GM15510 (cell line): Measurements from ENCODE around the gene METTL15.

ENCODE experiments used
- POLR2A ChIP-seq: IDR thresholded peaks from 3 replicates; pipeline ENCODE4 v1.6.1; 2011; ENCODE audit warnings: borderline replicate concordance; ENCODE audit not compliant: insufficient read length; ENCODE audit errors: extremely low read depth

The METTL15 gene

GRCh38 chr11:28142724-28143123, 34.5 kb downstream of the METTL15 start:
- TF ChIP-seq POLR2A = no peak

GRCh38 chr11:28144808-28145207, 36.6 kb downstream of the METTL15 start:
- no peak for TF ChIP-seq POLR2A

GRCh38 chr11:28146123-28146751, 38.0 kb downstream of the METTL15 start:
- TF ChIP-seq POLR2A = no peak

GRCh38 chr11:28152743-28153142, 44.6 kb downstream of the METTL15 start:
- TF ChIP-seq POLR2A = no peak

- TF ChIP-seq POLR2A = no peak
These were observed 45.4 kb downstream of the METTL15 start for GRCh38 chr11:28153586-28153985.

- no peak for TF ChIP-seq POLR2A
These were observed 60.5 kb downstream of the METTL15 start for GRCh38 chr11:28168718-28169117.

GRCh38 chr11:28169816-28170215, 61.6 kb downstream of the METTL15 start:
- no peak for TF ChIP-seq POLR2A

GRCh38 chr11:28170759-28171158, 62.6 kb downstream of the METTL15 start:
- TF ChIP-seq POLR2A = no peak

- TF ChIP-seq POLR2A = no peak
These were observed 68.2 kb downstream of the METTL15 start for GRCh38 chr11:28176351-28176750.

DNA sequence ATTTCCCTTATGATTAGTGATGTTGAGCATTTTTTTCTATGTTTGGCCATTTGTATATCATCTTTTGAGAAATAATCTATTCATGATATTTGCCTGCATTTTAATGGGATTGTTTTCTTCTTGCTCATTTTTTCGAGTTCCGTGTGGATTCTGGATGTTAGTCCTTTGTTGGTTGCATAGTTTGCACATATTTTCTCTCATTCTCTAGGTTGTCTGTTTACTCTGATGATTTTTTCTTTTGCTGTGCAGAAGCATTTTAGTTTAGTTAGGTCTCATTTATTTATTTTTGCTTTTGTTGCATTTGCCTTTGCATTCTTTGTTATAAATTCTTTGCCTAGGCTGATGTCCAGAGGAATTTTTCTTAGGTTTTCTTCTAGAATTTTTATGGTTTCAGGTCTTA, 87.3 kb downstream of the METTL15 start:
- TF ChIP-seq POLR2A = no peak

DNA sequence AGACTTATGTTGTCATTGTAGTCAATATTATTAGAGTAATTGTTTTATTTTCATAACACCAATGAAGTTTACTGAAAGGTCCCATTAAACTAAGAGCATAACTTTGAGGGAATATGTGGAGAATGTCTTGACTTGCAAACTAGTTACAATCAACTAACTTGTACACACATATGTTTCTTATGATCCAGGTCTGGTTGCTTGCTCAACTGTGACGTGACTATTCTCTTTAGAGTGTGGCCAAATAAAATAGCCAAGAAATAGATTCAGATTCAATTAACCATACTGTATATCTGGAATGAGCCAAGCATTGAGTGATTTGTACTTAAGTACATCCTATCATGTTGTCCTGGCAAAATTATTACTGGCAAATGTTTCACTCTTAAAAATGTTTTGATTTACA, 101.7 kb downstream of the METTL15 start:
- no peak for TF ChIP-seq POLR2A

DNA sequence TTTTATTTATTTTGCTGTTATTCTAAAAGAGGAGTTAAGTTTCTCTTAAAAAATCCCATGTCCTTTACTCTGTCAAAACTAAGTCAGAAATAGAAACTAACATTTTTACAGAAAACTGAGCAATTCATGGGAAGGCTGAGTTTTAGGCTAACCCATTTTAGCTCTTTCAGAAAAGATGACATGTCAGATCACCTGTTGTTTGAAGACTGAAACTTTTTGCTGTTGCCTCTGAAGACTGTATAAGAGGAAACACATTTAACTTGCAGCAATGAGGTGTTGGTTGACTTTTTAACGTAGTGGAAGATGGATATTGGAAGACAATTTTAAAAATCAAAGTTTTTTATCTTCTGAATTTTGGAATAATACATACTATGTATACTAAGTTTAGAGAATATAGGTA, 115.4 kb downstream of the METTL15 start:
- no peak for TF ChIP-seq POLR2A

GRCh38 chr11:28223994-28224393, 115.8 kb downstream of the METTL15 start:
- no peak for TF ChIP-seq POLR2A

DNA sequence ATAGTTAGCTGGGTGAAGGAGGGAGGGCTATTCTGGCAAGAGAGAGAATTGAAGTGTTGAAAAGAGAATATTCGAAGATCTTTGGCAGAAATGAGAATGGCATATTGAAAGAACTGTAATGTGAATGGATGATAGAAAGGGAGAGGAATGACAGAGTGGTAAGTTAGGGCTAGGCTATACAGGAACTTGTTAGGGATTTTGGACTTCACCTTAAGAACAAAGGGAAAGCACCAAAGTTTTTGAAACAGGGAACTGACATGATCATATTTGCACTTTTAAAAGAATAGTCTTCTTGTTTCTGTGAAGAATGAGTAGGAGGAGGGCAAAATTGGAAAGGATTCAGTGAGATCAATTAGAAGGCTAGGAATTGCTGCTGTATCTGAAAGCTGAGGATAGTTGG, 119.3 kb downstream of the METTL15 start:
- no peak for TF ChIP-seq POLR2A

GRCh38 chr11:28228196-28228895, 120.2 kb downstream of the METTL15 start:
- no peak for TF ChIP-seq POLR2A

DNA sequence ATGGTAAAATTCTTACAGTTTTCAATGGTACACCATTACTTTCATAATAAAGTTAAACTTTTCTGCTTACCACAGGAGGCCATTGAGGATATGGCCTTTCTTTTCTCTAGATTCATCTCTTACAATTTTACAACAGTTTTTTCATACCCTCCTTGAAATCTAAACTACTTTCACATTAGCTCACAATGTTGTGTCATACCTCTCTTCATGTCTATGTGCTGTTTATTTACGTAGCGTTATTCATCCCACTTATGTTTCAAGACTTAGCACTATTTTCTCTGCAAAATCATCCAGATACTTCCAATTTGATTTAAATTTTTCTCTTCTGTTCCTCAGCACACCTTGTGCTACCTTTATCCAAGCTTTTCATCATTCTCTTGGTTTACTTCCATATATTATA, 123.3 kb downstream of the METTL15 start:
- no peak for TF ChIP-seq POLR2A
